ENCODE data around the gene C19orf33.

DNA sequence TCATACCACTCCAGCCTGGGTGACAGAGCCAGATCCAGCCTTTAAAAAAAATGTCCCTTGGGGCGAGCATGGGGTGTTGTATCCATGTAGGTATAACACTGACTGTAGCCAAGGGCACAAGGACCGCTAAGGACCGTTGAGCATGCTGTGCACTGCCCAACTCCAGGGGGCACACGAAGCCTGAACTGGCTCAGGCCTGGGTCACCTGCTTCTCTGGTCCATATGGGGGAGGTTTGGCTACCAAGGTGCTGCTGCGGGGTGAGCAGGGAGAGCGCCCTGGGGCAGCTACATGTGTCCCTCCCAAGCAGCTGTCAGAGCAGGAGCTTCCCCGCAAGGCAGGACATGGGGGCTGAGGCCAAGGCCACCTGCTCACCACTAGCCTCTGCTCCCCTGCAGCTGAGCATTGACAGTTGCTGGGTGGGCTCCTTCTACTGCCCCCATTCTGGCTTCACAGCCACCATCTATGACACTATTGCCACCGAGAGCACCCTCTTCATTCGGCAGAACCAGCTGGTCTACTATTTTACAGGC is 47.9 kb downstream of the C19orf33 start:
- TF ChIP-seq, protein P1, sequence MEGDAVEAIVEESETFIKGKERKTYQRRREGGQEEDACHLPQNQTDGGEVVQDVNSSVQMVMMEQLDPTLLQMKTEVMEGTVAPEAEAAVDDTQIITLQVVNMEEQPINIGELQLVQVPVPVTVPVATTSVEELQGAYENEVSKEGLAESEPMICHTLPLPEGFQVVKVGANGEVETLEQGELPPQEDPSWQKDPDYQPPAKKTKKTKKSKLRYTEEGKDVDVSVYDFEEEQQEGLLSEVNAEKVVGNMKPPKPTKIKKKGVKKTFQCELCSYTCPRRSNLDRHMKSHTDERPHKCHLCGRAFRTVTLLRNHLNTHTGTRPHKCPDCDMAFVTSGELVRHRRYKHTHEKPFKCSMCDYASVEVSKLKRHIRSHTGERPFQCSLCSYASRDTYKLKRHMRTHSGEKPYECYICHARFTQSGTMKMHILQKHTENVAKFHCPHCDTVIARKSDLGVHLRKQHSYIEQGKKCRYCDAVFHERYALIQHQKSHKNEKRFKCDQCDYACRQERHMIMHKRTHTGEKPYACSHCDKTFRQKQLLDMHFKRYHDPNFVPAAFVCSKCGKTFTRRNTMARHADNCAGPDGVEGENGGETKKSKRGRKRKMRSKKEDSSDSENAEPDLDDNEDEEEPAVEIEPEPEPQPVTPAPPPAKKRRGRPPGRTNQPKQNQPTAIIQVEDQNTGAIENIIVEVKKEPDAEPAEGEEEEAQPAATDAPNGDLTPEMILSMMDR (conservative IDR thresholded peaks at IDR 0.05; ENCODE audit: low read length): no peak
- TF ChIP-seq EZH2phosphoT487 (IDR thresholded peaks at IDR 0.05; ENCODE audit: borderline replicate concordance): no peak
